Measurements from ENCODE around the gene PDZD8.

DNA sequence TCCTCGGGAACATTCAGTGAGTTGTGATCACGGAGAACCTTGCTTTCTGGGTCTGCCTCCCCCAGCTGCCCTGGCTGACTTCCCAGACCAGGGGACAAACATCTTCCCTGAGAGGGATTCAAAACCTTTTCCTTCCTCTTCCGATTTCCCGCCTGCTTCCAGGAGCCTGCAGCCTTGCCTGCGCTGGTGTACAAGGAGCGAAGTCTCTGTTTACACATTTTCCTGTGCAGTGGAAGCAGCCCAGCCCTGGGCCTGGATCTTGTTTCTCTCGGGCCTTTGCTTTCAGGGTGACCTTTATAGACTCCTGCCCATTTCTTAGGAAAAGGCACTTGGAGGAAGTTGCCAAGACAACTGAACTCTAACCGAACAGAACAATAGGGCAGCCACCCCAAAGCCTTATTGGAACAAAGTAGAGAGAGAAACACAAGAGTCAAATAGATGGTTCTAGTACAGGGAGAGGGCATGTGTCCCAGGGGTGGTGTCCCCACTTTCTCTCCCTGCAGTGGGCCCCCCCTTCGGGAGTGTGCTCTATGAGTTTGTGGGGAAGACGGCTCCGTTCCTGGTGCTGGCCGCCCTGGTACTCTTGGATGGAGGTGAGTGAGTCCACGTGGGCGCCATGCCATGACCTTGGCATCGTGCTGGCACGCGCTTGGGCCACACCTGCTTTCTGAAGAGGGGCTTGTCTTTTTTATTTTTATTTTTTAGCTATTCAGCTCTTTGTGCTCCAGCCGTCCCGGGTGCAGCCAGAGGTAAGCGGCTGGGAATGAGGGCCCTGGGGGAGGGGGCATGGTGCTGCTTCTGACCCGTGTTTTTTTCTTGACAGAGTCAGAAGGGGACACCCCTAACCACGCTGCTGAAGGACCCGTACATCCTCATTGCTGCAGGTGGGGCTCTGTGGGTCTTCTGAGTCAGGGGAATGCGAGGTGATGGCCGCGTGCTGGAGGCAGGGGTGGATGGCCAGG lies 120.2 kb downstream of the PDZD8 start:
- no peak for TF ChIP-seq CTCF (conservative IDR thresholded peaks at IDR 0.05 in 1 of 2, IDR thresholded peaks at IDR 0.05 in 1 of 2; ENCODE audit: low read depth in 1 of 2, low read length in 2 of 2)
- TF ChIP-seq EZH2 (IDR thresholded peaks at IDR 0.05; ENCODE audit: low read length, missing control alignments), result no peak

All from fibroblast of lung (primary cell).